ENCODE measurements around the gene FEN1.

Gene FEN1

GRCh38 chr11:61776561-61777075 lies 16.1 kb upstream of the FEN1 start:
- no peak for DNase-seq

- DNase-seq, result no peak
Measured at GRCh38 chr11:61777234-61778090, 15.2 kb upstream of the FEN1 start.

GRCh38 chr11:61778357-61778886 lies 14.3 kb upstream of the FEN1 start:
- no peak for DNase-seq

- DNase-seq, result no peak
Measured at GRCh38 chr11:61778920-61779650, 13.6 kb upstream of the FEN1 start.

GRCh38 chr11:61779666-61780525 lies 12.8 kb upstream of the FEN1 start:
- DNase-seq, result no peak

GRCh38 chr11:61780581-61781162 lies 12.0 kb upstream of the FEN1 start:
- DNase-seq, result no peak

GRCh38 chr11:61781585-61781984 lies 11.1 kb upstream of the FEN1 start:
- no peak for DNase-seq

GRCh38 chr11:61782299-61782698 lies 10.4 kb upstream of the FEN1 start:
- no peak for DNase-seq

GRCh38 chr11:61782841-61783240 lies 9.9 kb upstream of the FEN1 start:
- no peak for DNase-seq

GRCh38 chr11:61783717-61784505 lies 8.8 kb upstream of the FEN1 start:
- DNase-seq, result no peak

GRCh38 chr11:61784506-61784805 lies 8.3 kb upstream of the FEN1 start:
- DNase-seq, result no peak

- DNase-seq, result no peak
Measured at GRCh38 chr11:61785837-61786402, 6.8 kb upstream of the FEN1 start.

GRCh38 chr11:61787928-61788491 lies 4.7 kb upstream of the FEN1 start:
- no peak for DNase-seq

GRCh38 chr11:61791737-61792309 lies 888 bp upstream of the FEN1 start:
- peak; percentile 82 for DNase-seq

GRCh38 chr11:61793083-61793828 lies 545 bp downstream of the FEN1 start:
- DNase-seq, result peak; percentile 51

GRCh38 chr11:61793829-61794204 lies 1.1 kb downstream of the FEN1 start:
- no peak for DNase-seq

GRCh38 chr11:61794579-61794978 lies 1.9 kb downstream of the FEN1 start:
- no peak for DNase-seq

- no peak for DNase-seq
Measured at GRCh38 chr11:61795459-61795858, 2.7 kb downstream of the FEN1 start.

- DNase-seq, result no peak
Measured at GRCh38 chr11:61795876-61796526, 3.3 kb downstream of the FEN1 start.

Data from NCI-H446 treated with DMSO at 0.1 percent for 48 hours (cell line).